Right lobe of liver (tissue), 6 donors: ENCODE data around the gene ZDBF2. TPM values are rescaled to one million over a fixed set of nuclear protein-coding genes. Genes with fewer than 3 reads are reported as not detected.

Experiments used
- ATAC-seq, 4 donors: fragments of 200-7000 bp; cut with Tn5 transposase; one replicate each; pipeline ENCODE4 v1.9.1; 2020; ENCODE audit warnings: mild to moderate bottlenecking in 4 of 4, moderate library complexity in 4 of 4
- DNase-seq, 3 donors: peaks; one replicate each; pipeline ENCODE4 v3.0.0-alpha.2; 2020
- H3K27ac ChIP-seq, 3 donors: fragments of 200-600 bp; one replicate each; pipeline ENCODE4 v1.8.0; 2022
- H3K27me3 ChIP-seq, 2 donors: fragments of 200-600 bp; one replicate each; pipeline ENCODE4 v1.8.0; 2022
- H3K36me3 ChIP-seq, 4 donors: fragments of 200-600 bp; sonication (generic) in 1 of 4; one replicate each; pipeline versions ENCODE4 v1.5.1 to v1.8.0; 2017 to 2022; ENCODE audit warnings: control low read depth in 1 of 4
- H3K4me1 ChIP-seq, 4 donors: fragments of 200-600 bp; sonication (generic) in 1 of 4; one replicate each; pipeline versions ENCODE4 v1.5.1 to v1.8.0; 2017 to 2022; ENCODE audit warnings: control low read depth in 1 of 4
- H3K4me3 ChIP-seq, 3 donors: fragments of 200-600 bp; one replicate each; pipeline ENCODE4 v1.8.0; 2022
- H3K9me3 ChIP-seq, 4 donors: fragments of 200-600 bp; sonication (generic) in 1 of 4; one replicate each; pipeline versions ENCODE4 v1.5.1 to v1.8.0; 2017 to 2022; ENCODE audit warnings: control low read depth in 1 of 4
- POLR2A ChIP-seq: fragments of 450-650 bp; IDR thresholded peaks from one replicate; pipeline ENCODE4 v1.6.1; 2017; ENCODE audit warnings: antibody characterized with exemption, mild to moderate bottlenecking
- WGBS: methylation state at CpG from one replicate; pipeline ENCODE4 v1.1.6; 2018; ENCODE audit warnings: low coverage, low lambda C conversion rate; ENCODE audit not compliant: insufficient coverage; ENCODE audit errors: missing lambda C conversion rate; 5-methylcytosine and 5-hydroxymethylcytosine counted together
- intact Hi-C, 2 donors: fragments of 100-400 bp; cut with DNase I; formaldehyde crosslinking; loops; one replicate each; pipeline versions ENCODE4 v1.11.2 to v1.14.1; 2022
- total RNA-seq, 6 experiments: library from RNA; depleted of rRNA in 2 of 6; stranded (reverse); fragments of >200 nt in 2 of 6; fragmentation: NEBNext Ultra II Directional in 3 of 6; extraction: Animal tissue kit (Norgen Biotek cat#: 25700) in 3 of 6; gene quantifications; one replicate each; pipeline versions ENCODE4 v1.1.0 to v1.2.4, GENCODE V29; 2016 to 2023
- TF ChIP-seq, protein P1 (sequence below), 4 donors: fragments of 200-600 bp in 3 of 4; fragments of 450-650 bp in 1 of 4; IDR thresholded peaks; one replicate each; pipeline versions ENCODE4 v1.5.1 to v1.8.0; 2016 to 2022; ENCODE audit warnings: antibody characterized with exemption in 4 of 4, mild to moderate bottlenecking in 2 of 4
- donor health status: DM: no; HTN: yes; CAD: no.
- donor health status: DM: no; HTN: no; CAD: no.
- donor health status: DM: no; HTN: no; CAD: no.
- donor health status: DM: no; HTN: yes; CAD: no.
- donor health status: DM: no; HTN: yes; CAD: no.

Gene ZDBF2
- total RNA-seq, 6 experiments from 2014 or later: 2.9 to 6.4 (median 4.3) TPM

DNA sequence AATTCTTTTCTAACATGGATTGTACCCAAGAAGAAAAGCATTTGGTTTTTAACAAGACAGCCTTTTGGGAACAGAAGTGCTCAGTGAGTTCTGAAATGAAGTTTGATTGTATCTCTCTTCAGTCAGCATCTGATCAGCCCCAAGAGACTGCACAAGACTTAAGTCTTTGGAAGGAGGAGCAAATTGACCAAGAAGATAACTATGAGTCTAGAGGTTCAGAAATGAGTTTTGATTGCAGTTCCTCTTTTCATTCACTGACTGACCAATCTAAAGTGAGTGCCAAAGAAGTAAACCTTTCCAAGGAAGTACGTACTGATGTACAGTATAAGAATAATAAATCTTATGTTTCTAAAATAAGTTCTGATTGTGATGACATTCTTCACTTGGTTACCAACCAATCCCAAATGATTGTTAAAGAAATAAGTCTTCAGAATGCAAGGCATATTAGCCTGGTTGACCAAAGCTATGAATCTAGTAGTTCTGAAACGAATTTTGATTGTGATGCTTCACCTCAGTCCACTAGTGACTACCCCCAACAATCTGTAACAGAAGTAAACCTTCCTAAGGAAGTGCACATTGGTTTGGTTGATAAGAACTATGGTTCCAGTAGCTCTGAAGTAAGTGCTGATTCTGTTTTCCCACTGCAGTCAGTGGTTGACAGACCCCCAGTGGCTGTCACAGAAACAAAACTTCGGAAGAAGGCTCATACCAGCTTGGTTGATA, 31.2 kb downstream of the ZDBF2 start:
- TF ChIP-seq, protein P1, sequence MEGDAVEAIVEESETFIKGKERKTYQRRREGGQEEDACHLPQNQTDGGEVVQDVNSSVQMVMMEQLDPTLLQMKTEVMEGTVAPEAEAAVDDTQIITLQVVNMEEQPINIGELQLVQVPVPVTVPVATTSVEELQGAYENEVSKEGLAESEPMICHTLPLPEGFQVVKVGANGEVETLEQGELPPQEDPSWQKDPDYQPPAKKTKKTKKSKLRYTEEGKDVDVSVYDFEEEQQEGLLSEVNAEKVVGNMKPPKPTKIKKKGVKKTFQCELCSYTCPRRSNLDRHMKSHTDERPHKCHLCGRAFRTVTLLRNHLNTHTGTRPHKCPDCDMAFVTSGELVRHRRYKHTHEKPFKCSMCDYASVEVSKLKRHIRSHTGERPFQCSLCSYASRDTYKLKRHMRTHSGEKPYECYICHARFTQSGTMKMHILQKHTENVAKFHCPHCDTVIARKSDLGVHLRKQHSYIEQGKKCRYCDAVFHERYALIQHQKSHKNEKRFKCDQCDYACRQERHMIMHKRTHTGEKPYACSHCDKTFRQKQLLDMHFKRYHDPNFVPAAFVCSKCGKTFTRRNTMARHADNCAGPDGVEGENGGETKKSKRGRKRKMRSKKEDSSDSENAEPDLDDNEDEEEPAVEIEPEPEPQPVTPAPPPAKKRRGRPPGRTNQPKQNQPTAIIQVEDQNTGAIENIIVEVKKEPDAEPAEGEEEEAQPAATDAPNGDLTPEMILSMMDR (IDR thresholded peaks at IDR 0.05): no peak
- no peak for TF ChIP-seq POLR2A
- Histone ChIP-seq H3K9me3 (no peaks in the 10 kb centered on the region), H3K27me3 (no peaks in the 10 kb centered on the region), H3K36me3 (no peaks in the 10 kb centered on the region), H3K4me1 (no peaks in the 10 kb centered on the region), H3K27ac (no peak overlapping the region), H3K4me3 (no peak overlapping the region)
- 59% methylated on average over 3 of the region's 3 CpGs for WGBS
- DNase-seq (no peak), ATAC-seq (no peak)
- intact Hi-C loops: no loop called here

GRCh38 chr2:206311026-206311425, 36.6 kb downstream of the ZDBF2 start:
- H3K27ac ChIP-seq: no peak overlapping the region
- H3K4me3 ChIP-seq: no peak overlapping the region
- H3K36me3 ChIP-seq: no peaks in the 10 kb centered on the region
- TF ChIP-seq, protein P1 (IDR thresholded peaks at IDR 0.05): no peak
- TF ChIP-seq POLR2A: no peak
- intact Hi-C loops: no loop called here
- DNase-seq (no peak), ATAC-seq (no peak)
- WGBS: 61% methylated on average over 5 of the region's 9 CpGs
- no peaks in the 10 kb centered on the region for H3K27me3 ChIP-seq
- no peaks in the 10 kb centered on the region for H3K9me3 ChIP-seq
- no peaks in the 10 kb centered on the region for H3K4me1 ChIP-seq

DNA sequence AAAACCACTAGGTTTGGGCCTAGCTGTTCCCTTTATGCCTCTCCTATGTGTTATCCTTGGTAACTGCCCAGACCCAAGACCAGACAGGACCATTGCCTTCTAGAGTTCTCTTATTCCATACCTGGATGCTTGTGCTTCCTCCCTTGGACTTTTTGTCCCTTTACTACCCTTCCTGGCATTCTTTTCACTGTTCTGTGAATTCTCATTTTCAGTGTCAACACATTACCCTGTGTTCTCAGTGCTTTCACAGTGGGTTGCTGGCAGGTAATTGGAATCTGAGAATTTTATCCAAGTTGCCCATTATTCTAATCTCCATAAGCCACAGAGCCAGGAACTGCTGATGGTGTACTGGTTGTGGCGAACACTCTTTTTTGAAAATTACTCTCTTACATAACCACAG, 41.7 kb downstream of the ZDBF2 start:
- Histone ChIP-seq H3K4me1 (no peaks in the 10 kb centered on the region), H3K27ac (no peak overlapping the region), H3K27me3 (no peaks in the 10 kb centered on the region), H3K36me3 (no peaks in the 10 kb centered on the region), H3K4me3 (no peak overlapping the region), H3K9me3 (no peaks in the 10 kb centered on the region)
- 86% methylated on average over 1 of the region's 1 CpG for WGBS
- DNase-seq (no peak), ATAC-seq (no peak)
- intact Hi-C loops: no loop called here
- TF ChIP-seq, protein P1 (IDR thresholded peaks at IDR 0.05): no peak
- no peak for TF ChIP-seq POLR2A

DNA sequence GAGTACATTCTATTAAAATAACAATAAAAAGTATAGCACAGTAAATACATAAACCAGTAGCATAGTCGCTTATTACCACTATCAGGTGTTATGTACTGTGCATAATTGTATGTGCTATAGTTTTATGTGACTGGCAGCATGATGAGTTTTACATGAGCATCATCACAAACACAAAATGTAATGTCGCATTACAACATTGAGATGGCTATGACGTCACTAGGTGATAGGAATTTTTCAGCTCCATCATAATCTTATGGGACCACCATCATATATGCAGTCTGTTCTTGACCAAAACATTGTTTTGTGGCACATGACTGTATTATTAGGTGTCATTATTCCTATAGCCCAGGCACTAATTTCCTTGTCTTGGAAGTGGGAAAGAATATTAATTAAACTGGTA, 48.6 kb downstream of the ZDBF2 start:
- intact Hi-C loops: no loop called here
- no peak for TF ChIP-seq POLR2A
- TF ChIP-seq, protein P1 (IDR thresholded peaks at IDR 0.05): no peak
- WGBS: 80% methylated on average over 3 of the region's 3 CpGs

More for the DNA sequence above, 48.6 kb downstream of the ZDBF2 start:
- Histone ChIP-seq H3K27me3 (no peaks in the 10 kb centered on the region), H3K27ac (no peak overlapping the region), H3K4me3 (no peak overlapping the region), H3K9me3 (no peaks in the 10 kb centered on the region), H3K36me3 (no peaks in the 10 kb centered on the region), H3K4me1 (no peaks in the 10 kb centered on the region)
- no peak for DNase-seq
- ATAC-seq: no peak
